Panc1 (cell line): ENCODE measurements around the gene CARF. TPM values are rescaled to one million over a fixed set of nuclear protein-coding genes. Genes with fewer than 3 reads are reported as not detected.

ENCODE experiments used
- ATAC-seq: fragments of 200-7000 bp; cut with Tn5 transposase; 2 replicates; pipeline ENCODE4 v1.9.1; 2020; ENCODE audit warnings: mild to moderate bottlenecking, moderate library complexity
- BruUV-seq: library from RNA; stranded (reverse); fragments of 400-500 nt; replicated peaks from 2 replicates; lab custom pipeline; 2021; lab: Mats Ljungman, UMichigan
- CTCF ChIA-PET: fragments of 300-600 bp; sonication (Branson Sonifier 250); formaldehyde crosslinking; loops from one replicate; lab custom pipeline; 2022; ENCODE audit warnings: antibody characterized with exemption; lab: Charles Lee
- POLR2A ChIA-PET: fragments of 300-600 bp; sonication (Branson Sonifier 250); formaldehyde crosslinking; loops from one replicate; lab custom pipeline; 2022; ENCODE audit warnings: antibody characterized with exemption; lab: Charles Lee
- DNase-seq: peaks from one replicate; pipeline ENCODE4 v3.0.0-alpha.2; 2010; ENCODE audit warnings: low read depth, low spot score
- H3K27ac ChIP-seq: 2 replicates; pipeline ENCODE4 v1.5.1; 2011; ENCODE audit warnings: mild to moderate bottlenecking, low read length, inconsistent platforms
- H3K27me3 ChIP-seq: fragments of 200-500 bp; sonication (Bioruptor generic); 2 replicates; pipeline ENCODE4 v1.6.0; 2014; ENCODE audit warnings: low read length, inconsistent platforms; ENCODE audit not compliant: control insufficient read depth, insufficient read depth
- H3K36me3 ChIP-seq: fragments of 200-500 bp; sonication (Bioruptor generic); 2 replicates; pipeline ENCODE4 v1.5.1; 2014; ENCODE audit warnings: inconsistent platforms, mild to moderate bottlenecking, low read length, moderate library complexity; ENCODE audit not compliant: control insufficient read depth, insufficient read depth
- H3K4me1 ChIP-seq: 2 replicates; pipeline ENCODE4 v1.5.1; 2011; ENCODE audit warnings: inconsistent platforms, mild to moderate bottlenecking, low read length, moderate library complexity; ENCODE audit not compliant: control insufficient read depth, insufficient read depth
- H3K4me3 ChIP-seq, 2 experiments: 2 replicates each; pipeline ENCODE4 v1.5.1; 2011 to 2012; ENCODE audit warnings: low read depth in 2 of 2, low read length in 2 of 2, mild to moderate bottlenecking in 2 of 2, inconsistent platforms in 1 of 2, moderate library complexity in 1 of 2
- H3K9me3 ChIP-seq: fragments of 200-500 bp; sonication (Bioruptor generic); 2 replicates; pipeline ENCODE4 v1.5.1; 2014; ENCODE audit warnings: low read depth, mild to moderate bottlenecking, inconsistent platforms, low read length, moderate library complexity; ENCODE audit not compliant: control insufficient read depth, insufficient read depth
- POLR2AphosphoS5 ChIP-seq: IDR thresholded peaks from 2 replicates; pipeline ENCODE4 v1.6.1; 2012; ENCODE audit warnings: mild to moderate bottlenecking, low read depth, low read length, moderate library complexity
- SIN3A ChIP-seq: IDR thresholded peaks from 2 replicates; pipeline ENCODE4 v1.6.1; 2012; ENCODE audit warnings: low read depth, mild to moderate bottlenecking, low read length, moderate library complexity, borderline replicate concordance; ENCODE audit not compliant: insufficient read depth
- TCF7L2 ChIP-seq: IDR thresholded peaks from 2 replicates; pipeline ENCODE4 v1.6.1; 2011; ENCODE audit warnings: mild to moderate bottlenecking, low read depth, low read length, inconsistent platforms
- in situ Hi-C: cut with HindIII; loops from 2 replicates; pipeline ENCODE4 v1.10.0; 2016; ENCODE audit warnings: low sequenced_read_pairs, low pct_unique_long_range_greater_than_20kb
- intact Hi-C: fragments of 100-400 bp; cut with micrococcal nuclease; formaldehyde crosslinking; loops from one replicate; pipeline ENCODE4 v1.10.0; 2022; ENCODE audit not compliant: unreplicated experiment
- total RNA-seq: library from RNA; stranded (reverse); gene quantifications from one replicate; pipeline ENCODE4 v1.2.1, GENCODE V29; 2021; ENCODE audit not compliant: unreplicated experiment
- TF ChIP-seq, protein P1 (sequence below), 2 experiments: IDR thresholded peaks; 2 replicates each; pipeline ENCODE4 v1.6.1; 2011 to 2012; ENCODE audit warnings: low read depth in 2 of 2, control low read depth in 1 of 2, low read length in 1 of 2, mild to moderate bottlenecking in 1 of 2, moderate library complexity in 1 of 2; ENCODE audit not compliant: insufficient read depth in 1 of 2
- TF ChIP-seq, protein P2 (sequence below): fragments of 450-650 bp; IDR thresholded peaks from 2 replicates; pipeline ENCODE4 v1.5.1; 2017; ENCODE audit warnings: mild to moderate bottlenecking

The CARF gene
- total RNA-seq, 1 experiment from 2014 or later: 8.0 TPM

- TF ChIP-seq SIN3A: no peak
- ChIA-PET POLR2A (no interaction called here), CTCF (no interaction called here)
- Histone ChIP-seq H3K36me3 (no peaks in the 10 kb centered on the region), H3K27ac (no peak overlapping the region), H3K27me3 (no peaks in the 10 kb centered on the region), H3K4me1 (no peaks in the 10 kb centered on the region), H3K9me3 (no peaks in the 10 kb centered on the region), H3K4me3 (no peak overlapping the region)
- BruUV-seq: no TSS peak
- DNase-seq (no peak), ATAC-seq (no peak)
- in situ Hi-C loops (no loop called here), intact Hi-C loops (no loop called here)
Measured at GRCh38 chr2:202938960-202939359, 26.9 kb downstream of the CARF start.

- no peak for DNase-seq
- ChIA-PET CTCF (no interaction called here), POLR2A (no interaction called here)
- H3K27ac ChIP-seq: no peak overlapping the region
- H3K4me3 ChIP-seq: no peak overlapping the region
- H3K36me3 ChIP-seq: no peaks in the 10 kb centered on the region
- TF ChIP-seq SIN3A (no peak), TCF7L2 (no peak), POLR2AphosphoS5 (no peak)
- TF ChIP-seq, protein P1, sequence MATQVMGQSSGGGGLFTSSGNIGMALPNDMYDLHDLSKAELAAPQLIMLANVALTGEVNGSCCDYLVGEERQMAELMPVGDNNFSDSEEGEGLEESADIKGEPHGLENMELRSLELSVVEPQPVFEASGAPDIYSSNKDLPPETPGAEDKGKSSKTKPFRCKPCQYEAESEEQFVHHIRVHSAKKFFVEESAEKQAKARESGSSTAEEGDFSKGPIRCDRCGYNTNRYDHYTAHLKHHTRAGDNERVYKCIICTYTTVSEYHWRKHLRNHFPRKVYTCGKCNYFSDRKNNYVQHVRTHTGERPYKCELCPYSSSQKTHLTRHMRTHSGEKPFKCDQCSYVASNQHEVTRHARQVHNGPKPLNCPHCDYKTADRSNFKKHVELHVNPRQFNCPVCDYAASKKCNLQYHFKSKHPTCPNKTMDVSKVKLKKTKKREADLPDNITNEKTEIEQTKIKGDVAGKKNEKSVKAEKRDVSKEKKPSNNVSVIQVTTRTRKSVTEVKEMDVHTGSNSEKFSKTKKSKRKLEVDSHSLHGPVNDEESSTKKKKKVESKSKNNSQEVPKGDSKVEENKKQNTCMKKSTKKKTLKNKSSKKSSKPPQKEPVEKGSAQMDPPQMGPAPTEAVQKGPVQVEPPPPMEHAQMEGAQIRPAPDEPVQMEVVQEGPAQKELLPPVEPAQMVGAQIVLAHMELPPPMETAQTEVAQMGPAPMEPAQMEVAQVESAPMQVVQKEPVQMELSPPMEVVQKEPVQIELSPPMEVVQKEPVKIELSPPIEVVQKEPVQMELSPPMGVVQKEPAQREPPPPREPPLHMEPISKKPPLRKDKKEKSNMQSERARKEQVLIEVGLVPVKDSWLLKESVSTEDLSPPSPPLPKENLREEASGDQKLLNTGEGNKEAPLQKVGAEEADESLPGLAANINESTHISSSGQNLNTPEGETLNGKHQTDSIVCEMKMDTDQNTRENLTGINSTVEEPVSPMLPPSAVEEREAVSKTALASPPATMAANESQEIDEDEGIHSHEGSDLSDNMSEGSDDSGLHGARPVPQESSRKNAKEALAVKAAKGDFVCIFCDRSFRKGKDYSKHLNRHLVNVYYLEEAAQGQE (IDR thresholded peaks at IDR 0.05; ENCODE audit: insufficient read depth in 1 of 2, low read depth in 2 of 2, low read length in 1 of 2): no peak
- TF ChIP-seq, protein P2, sequence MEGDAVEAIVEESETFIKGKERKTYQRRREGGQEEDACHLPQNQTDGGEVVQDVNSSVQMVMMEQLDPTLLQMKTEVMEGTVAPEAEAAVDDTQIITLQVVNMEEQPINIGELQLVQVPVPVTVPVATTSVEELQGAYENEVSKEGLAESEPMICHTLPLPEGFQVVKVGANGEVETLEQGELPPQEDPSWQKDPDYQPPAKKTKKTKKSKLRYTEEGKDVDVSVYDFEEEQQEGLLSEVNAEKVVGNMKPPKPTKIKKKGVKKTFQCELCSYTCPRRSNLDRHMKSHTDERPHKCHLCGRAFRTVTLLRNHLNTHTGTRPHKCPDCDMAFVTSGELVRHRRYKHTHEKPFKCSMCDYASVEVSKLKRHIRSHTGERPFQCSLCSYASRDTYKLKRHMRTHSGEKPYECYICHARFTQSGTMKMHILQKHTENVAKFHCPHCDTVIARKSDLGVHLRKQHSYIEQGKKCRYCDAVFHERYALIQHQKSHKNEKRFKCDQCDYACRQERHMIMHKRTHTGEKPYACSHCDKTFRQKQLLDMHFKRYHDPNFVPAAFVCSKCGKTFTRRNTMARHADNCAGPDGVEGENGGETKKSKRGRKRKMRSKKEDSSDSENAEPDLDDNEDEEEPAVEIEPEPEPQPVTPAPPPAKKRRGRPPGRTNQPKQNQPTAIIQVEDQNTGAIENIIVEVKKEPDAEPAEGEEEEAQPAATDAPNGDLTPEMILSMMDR: no peak
- no TSS peak for BruUV-seq
- no peaks in the 10 kb centered on the region for H3K9me3 ChIP-seq
- H3K4me1 ChIP-seq: no peaks in the 10 kb centered on the region
- in situ Hi-C loops: no loop called here
- intact Hi-C loops: no loop called here
- H3K27me3 ChIP-seq: no peaks in the 10 kb centered on the region
- no peak for ATAC-seq
Measured at GRCh38 chr2:202941771-202942170, 29.7 kb downstream of the CARF start.

DNA sequence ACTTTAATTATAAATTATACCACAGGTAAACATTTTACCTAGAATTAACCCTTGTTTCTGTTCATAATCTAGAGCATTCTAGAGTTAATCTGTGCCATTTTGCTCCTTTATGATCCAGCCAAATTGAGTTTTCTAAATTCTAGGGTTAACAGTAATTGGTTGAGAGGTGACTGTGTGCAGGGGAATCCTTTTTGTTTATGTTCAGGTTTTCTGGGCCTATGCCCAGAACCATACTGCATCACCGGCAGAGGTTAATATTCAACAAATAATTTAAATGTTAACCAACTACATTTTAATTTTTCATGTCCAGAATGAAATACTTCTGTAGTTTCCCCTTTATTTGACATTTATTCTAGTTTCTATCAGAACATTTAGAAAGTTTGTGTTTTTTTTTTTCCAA lies 32.3 kb downstream of the CARF start:
- POLR2A ChIA-PET: no interaction called here
- no peaks in the 10 kb centered on the region for H3K36me3 ChIP-seq
- DNase-seq: no peak
- H3K27me3 ChIP-seq: no peaks in the 10 kb centered on the region
- H3K4me3 ChIP-seq: no peak overlapping the region
- no peak for ATAC-seq
- no peaks in the 10 kb centered on the region for H3K4me1 ChIP-seq
- CTCF ChIA-PET: no interaction called here
- no peak overlapping the region for H3K27ac ChIP-seq
- no TSS peak for BruUV-seq
- in situ Hi-C loops: no loop called here
- H3K9me3 ChIP-seq: no peaks in the 10 kb centered on the region
- TF ChIP-seq, protein P1 (IDR thresholded peaks at IDR 0.05; ENCODE audit: insufficient read depth in 1 of 2, low read depth in 2 of 2, low read length in 1 of 2): no peak
- TF ChIP-seq SIN3A: no peak
- TF ChIP-seq, protein P2: no peak
- no peak for TF ChIP-seq TCF7L2
- no peak for TF ChIP-seq POLR2AphosphoS5
- intact Hi-C loops: no loop called here
